Mucosa of rectum (tissue), 2 donors: ENCODE results near the gene ZDHHC11B.
"Not testable (repeated sequence)": the region's sequence is repeated elsewhere in the genome, so short reads cannot be mapped to it uniquely, and the experiment has no call there.

Experiments used
- H3K27ac ChIP-seq, 2 donors: one replicate each; pipeline ENCODE4 v1.7.0; 2013; ENCODE audit warnings: inconsistent platforms in 2 of 2, low read depth in 2 of 2, low read length in 2 of 2
- H3K27me3 ChIP-seq, 2 donors: one replicate each; pipeline ENCODE4 v1.7.0; 2013; ENCODE audit warnings: low read length in 2 of 2; ENCODE audit not compliant: control insufficient read depth in 2 of 2, insufficient read depth in 2 of 2
- H3K36me3 ChIP-seq, 2 donors: one replicate each; pipeline ENCODE4 v1.7.0; 2013; ENCODE audit warnings: low read length in 2 of 2; ENCODE audit not compliant: control insufficient read depth in 2 of 2, insufficient read depth in 2 of 2
- H3K4me1 ChIP-seq, 2 donors: one replicate each; pipeline ENCODE4 v1.7.0; 2013; ENCODE audit warnings: low read length in 2 of 2, mild to moderate bottlenecking in 1 of 2; ENCODE audit not compliant: control insufficient read depth in 2 of 2, insufficient read depth in 2 of 2
- H3K4me3 ChIP-seq, 2 donors: one replicate each; pipeline ENCODE4 v1.7.0; 2013; ENCODE audit warnings: low read length in 2 of 2
- H3K9ac ChIP-seq, 2 donors: one replicate each; pipeline ENCODE4 v1.7.0; 2013; ENCODE audit warnings: low read length in 2 of 2, low read depth in 1 of 2, mild to moderate bottlenecking in 1 of 2
- H3K9me3 ChIP-seq, 2 donors: one replicate each; pipeline ENCODE4 v1.7.0; 2013; ENCODE audit warnings: low read length in 2 of 2; ENCODE audit not compliant: control insufficient read depth in 2 of 2
- donor health status: healthy.
- donor health status: Normal muscosa, but diverticular disease.

ZDHHC11B gene

DNA sequence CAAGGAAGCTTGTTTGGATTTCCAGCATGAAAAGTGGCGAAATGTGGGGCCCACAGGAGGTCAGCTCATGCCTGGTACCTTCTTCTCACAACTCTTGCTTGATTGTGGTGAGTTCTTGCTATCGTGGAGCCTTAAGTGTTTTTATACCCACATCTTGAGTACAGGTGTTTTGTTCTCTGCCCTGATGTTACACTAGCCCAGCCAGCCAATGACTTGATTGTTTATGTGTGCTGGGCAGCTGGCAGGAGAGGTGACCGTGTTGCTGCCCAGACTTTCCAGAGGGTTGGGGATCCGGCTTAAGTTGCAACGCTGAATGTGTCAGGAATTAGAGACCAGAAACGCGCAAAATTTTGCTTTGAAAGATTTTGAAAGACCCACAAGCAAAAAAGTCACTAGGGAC lies 67.4 kb downstream of the ZDHHC11B start:
- Histone ChIP-seq H3K4me1 (peaks cover 0 to 3% of the 10 kb centered on the region in 2 donors), H3K27ac (no peak overlapping the region), H3K27me3 (no peaks in the 10 kb centered on the region), H3K36me3 (no peaks in the 10 kb centered on the region), H3K9me3 (no peaks in the 10 kb centered on the region), H3K4me3 (no peak overlapping the region), H3K9ac (no peak overlapping the region)

DNA sequence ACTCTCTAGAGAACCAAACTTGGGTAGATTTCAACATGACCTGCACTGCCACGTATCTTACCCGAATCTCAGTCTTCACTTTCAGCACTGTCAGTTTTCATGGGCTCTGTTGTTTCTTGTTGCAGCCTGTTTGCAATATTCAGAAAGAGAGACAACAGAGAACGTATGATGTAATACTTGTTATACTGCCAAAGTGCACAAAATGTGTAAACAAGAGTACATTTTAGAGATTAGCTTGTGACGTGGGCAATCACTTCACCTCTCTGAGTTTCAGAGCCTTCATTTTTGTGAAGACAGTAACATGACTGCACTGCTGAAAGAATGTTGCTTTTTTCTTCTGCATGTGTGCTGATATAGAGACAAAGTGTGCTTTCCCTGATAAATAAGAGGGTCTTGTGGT lies 67.8 kb downstream of the ZDHHC11B start:
- H3K36me3 ChIP-seq, H3K27me3 ChIP-seq, H3K9ac ChIP-seq, H3K4me3 ChIP-seq, H3K27ac ChIP-seq, H3K4me1 ChIP-seq, H3K9me3 ChIP-seq: not testable (repeated sequence)

DNA sequence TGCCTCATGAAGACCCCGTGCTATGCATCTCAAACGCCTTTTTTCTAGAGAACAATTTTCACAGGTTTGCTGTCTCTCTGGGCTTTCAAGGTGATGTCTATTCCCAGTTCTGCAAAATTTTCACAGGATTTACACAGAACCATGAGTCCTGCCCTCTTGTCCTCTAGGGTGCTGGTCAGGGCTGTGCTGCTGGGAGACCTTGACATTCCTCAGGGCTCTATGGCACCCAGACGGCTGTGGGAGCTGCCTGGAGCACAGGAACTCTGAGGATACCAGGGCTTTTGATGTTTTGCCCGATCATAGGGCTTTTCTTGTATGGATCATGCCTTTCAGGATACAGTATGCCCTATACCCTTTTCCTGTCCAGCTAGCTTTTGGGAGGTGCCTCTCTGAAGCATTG lies 68.9 kb downstream of the ZDHHC11B start:
- H3K9ac ChIP-seq = not testable (repeated sequence)

GRCh38 chr5:714215-715118 lies 70.1 kb downstream of the ZDHHC11B start:
- not testable (repeated sequence) for H3K9me3 ChIP-seq, H3K27me3 ChIP-seq, H3K4me3 ChIP-seq, H3K36me3 ChIP-seq, H3K9ac ChIP-seq, H3K4me1 ChIP-seq, H3K27ac ChIP-seq

More for the DNA sequence above, 68.9 kb downstream of the ZDHHC11B start:
- not testable (repeated sequence) for H3K9me3 ChIP-seq, H3K27ac ChIP-seq, H3K36me3 ChIP-seq, H3K4me3 ChIP-seq, H3K4me1 ChIP-seq, H3K27me3 ChIP-seq

- not testable (repeated sequence) for H3K36me3 ChIP-seq, H3K9ac ChIP-seq, H3K27ac ChIP-seq, H3K9me3 ChIP-seq, H3K4me3 ChIP-seq, H3K4me1 ChIP-seq, H3K27me3 ChIP-seq
Observed at GRCh38 chr5:713686-714085, 70.8 kb downstream of the ZDHHC11B start.

DNA sequence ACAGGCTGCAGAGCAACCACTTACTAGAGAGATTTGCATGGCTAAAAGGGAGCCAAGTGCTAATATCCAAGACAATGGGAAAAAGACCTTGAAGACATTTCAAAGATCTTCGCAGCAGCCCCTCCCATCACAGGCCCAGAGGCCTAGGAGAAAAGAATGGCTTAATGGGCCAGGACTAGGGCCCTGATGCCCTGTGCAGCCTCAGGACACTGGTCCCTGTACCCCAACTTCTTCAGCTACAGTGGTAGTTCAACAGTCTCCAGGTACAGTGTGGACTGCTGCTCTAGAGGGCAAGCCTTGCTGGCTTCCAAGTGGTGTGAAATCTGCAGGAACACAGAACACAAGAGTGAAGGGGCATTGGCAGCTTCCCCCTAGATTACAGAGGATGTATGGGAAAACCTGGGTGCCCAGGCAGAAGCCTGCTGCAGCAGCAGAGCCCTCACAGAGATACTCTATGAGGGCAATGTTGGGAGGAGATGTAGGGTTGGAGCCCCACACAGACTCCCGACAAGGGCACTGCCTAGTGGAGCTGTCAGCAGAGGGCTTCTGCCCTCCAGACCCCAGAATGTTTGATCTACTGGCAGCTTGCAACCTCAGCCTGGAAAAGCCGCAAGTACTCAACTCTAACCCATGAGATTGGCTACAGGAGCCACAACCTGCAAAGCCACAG lies 75.5 kb downstream of the ZDHHC11B start:
- H3K4me3 ChIP-seq, H3K4me1 ChIP-seq, H3K36me3 ChIP-seq, H3K9me3 ChIP-seq, H3K27ac ChIP-seq, H3K27me3 ChIP-seq, H3K9ac ChIP-seq: not testable (repeated sequence)

DNA sequence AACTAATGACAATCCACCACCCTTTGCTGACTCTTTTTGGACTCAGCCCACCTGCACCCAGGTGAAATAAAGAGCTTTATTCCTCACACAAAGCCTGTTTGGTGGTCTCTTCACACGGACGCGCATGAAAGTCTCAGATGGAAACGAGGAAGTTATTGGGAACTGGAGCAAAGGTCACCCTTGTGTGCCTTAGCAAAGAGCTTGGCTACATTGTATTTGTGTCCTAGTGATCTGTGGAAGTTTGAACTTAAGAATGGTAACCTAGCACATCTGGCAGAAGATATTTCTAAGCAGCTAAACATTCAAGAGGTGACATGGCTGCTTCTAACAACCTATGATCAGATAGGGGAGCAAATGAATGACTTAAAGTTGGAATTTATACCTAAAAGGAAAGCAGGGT lies 76.2 kb downstream of the ZDHHC11B start:
- H3K27ac ChIP-seq, H3K4me1 ChIP-seq, H3K9me3 ChIP-seq, H3K4me3 ChIP-seq, H3K36me3 ChIP-seq, H3K27me3 ChIP-seq, H3K9ac ChIP-seq: not testable (repeated sequence)

- not testable (repeated sequence) for H3K9ac ChIP-seq, H3K4me1 ChIP-seq, H3K4me3 ChIP-seq, H3K9me3 ChIP-seq, H3K27ac ChIP-seq, H3K36me3 ChIP-seq, H3K27me3 ChIP-seq
Observed at GRCh38 chr5:706127-706526, 78.4 kb downstream of the ZDHHC11B start.

DNA sequence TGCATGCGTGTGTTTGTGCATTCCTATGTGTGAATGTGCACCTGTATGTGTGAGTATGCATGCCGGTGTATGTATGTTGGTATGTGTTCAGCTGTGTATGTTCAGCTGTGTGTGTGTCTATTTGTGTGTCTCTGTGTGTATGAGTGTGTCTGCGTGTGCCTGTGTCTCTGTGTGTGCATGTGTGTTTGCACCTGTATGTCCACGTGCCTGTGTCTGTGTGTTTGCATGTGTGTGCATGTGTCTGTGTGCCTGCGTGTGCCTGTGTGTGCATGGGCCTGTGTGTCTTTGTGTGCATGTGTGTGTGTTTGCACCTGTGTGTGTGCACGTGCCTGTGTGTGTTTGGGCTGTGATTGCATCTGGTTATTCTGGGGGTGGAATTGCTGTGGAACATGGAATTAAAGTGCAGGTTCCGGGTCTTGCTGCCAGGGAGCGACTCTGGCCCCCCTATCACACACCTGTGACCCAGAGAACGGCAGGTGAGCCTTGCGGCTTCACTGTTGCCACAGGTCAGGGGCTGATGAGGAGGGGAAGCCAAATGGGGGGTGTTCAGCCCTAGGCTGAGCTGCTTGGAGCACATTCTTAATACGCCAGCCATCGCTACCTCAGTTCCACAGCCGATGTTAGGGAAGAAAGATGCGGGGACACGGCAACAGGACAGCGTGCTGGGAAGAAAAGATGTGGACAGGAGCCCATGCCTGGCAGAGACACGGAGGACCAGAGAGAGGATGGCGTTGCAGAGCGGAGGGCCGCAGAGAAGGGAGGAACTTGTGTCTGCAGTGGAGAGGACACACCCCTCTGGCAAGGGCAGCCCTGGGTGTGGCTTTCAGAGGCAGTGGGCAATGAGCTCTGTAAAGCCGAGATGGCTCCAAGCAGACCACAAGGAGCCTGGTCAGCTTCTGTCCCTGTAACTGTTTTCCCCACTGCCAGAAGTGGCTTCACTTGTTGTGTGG lies 87.5 kb downstream of the ZDHHC11B start:
- not testable (repeated sequence) for H3K27ac ChIP-seq, H3K4me1 ChIP-seq, H3K36me3 ChIP-seq, H3K9ac ChIP-seq, H3K4me3 ChIP-seq, H3K27me3 ChIP-seq, H3K9me3 ChIP-seq

DNA sequence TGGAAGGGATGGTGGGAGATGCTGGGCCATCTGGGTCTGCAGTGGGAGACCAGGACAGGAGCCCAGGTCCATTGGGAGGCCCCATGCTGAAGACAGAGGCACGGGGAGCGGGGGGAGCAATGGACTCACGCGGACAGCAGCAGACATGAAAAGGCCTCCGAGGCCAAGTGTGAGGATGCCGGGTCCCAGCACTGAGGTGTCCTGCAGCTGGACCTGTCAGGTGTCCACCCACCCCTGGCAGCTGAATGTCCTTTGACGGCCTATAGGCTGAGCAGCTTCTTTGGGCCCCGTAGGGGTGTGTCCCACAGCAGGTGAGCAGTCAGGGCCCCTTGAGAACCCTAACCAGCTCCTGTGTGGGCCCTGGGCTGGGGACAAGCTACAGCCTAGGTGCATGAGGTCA lies 88.3 kb downstream of the ZDHHC11B start:
- H3K4me1 ChIP-seq, H3K27ac ChIP-seq, H3K9me3 ChIP-seq, H3K9ac ChIP-seq, H3K4me3 ChIP-seq, H3K27me3 ChIP-seq, H3K36me3 ChIP-seq: not testable (repeated sequence)
